Mesothelial cell of epicardium (in vitro differentiated cells): Measurements from ENCODE around the gene EPG5. TPM values are rescaled to one million over a fixed set of nuclear protein-coding genes. Genes with fewer than 3 reads are reported as not detected.

Source experiments
- DNase-seq, 2 experiments: peaks; one replicate each; pipeline ENCODE4 v3.0.0; 2021; ENCODE audit warnings: low spot score in 2 of 2; ENCODE audit not compliant: unreplicated experiment in 2 of 2
- H3K27ac Mint-ChIP-seq: 2 replicates; pipeline ENCODE4 v1.8.0; 2021; ENCODE audit warnings: mixed read lengths
- H3K27me3 Mint-ChIP-seq: 2 replicates; pipeline ENCODE4 v1.8.0; 2021; ENCODE audit warnings: low read depth, mixed read lengths
- H3K36me3 Mint-ChIP-seq: 2 replicates; pipeline ENCODE4 v1.8.0; 2021; ENCODE audit warnings: mixed read lengths
- H3K4me1 Mint-ChIP-seq: 2 replicates; pipeline ENCODE4 v1.8.0; 2021; ENCODE audit warnings: mixed read lengths
- H3K4me3 Mint-ChIP-seq: 2 replicates; pipeline ENCODE4 v1.8.0; 2021; ENCODE audit warnings: mild to moderate bottlenecking, moderate library complexity, mixed read lengths
- H3K9me3 Mint-ChIP-seq: 2 replicates; pipeline ENCODE4 v1.8.0; 2021; ENCODE audit warnings: mixed read lengths
- total RNA-seq: library from RNA; stranded (reverse); gene quantifications from 3 replicates; pipeline ENCODE4 v1.2.1, GENCODE V29; 2021
- TF ChIP-seq, protein P1 (sequence below): fragments of 200-600 bp; sonication (generic); IDR thresholded peaks from one replicate; pipeline ENCODE4 v1.5.0; 2021; ENCODE audit warnings: antibody characterized with exemption; ENCODE audit not compliant: unreplicated experiment

EPG5 gene
- total RNA-seq, 1 donor from 2014 or later, result 39.3 TPM

DNA sequence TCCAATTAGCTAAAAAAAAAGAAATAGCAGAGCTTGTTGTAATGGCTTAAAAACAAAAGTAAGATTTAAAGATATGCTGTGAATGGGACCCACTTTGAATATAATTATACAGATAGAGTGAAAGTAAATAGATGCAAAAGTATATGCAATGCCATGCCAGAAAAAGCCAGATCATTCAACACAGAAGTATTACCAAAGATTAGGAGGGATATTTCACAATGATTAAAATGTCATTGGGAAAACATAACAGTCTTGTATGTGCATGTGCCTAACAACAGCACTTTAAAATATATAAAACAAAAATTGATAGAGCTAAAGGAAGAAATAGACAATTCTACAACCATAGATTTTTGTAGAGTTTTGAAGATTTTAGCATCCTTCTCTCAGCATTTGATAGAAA lies 161.6 kb downstream of the EPG5 start:
- Mint-ChIP-seq H3K9me3 (peaks cover 69% of the 10 kb centered on the region), H3K4me3 (no peak overlapping the region), H3K36me3 (peaks cover 12% of the 10 kb centered on the region), H3K27me3 (peaks cover 4% of the 10 kb centered on the region), H3K27ac (no peak overlapping the region), H3K4me1 (peaks cover 6% of the 10 kb centered on the region)
- TF ChIP-seq, protein P1, sequence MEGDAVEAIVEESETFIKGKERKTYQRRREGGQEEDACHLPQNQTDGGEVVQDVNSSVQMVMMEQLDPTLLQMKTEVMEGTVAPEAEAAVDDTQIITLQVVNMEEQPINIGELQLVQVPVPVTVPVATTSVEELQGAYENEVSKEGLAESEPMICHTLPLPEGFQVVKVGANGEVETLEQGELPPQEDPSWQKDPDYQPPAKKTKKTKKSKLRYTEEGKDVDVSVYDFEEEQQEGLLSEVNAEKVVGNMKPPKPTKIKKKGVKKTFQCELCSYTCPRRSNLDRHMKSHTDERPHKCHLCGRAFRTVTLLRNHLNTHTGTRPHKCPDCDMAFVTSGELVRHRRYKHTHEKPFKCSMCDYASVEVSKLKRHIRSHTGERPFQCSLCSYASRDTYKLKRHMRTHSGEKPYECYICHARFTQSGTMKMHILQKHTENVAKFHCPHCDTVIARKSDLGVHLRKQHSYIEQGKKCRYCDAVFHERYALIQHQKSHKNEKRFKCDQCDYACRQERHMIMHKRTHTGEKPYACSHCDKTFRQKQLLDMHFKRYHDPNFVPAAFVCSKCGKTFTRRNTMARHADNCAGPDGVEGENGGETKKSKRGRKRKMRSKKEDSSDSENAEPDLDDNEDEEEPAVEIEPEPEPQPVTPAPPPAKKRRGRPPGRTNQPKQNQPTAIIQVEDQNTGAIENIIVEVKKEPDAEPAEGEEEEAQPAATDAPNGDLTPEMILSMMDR, result no peak
- no peak for DNase-seq

DNA sequence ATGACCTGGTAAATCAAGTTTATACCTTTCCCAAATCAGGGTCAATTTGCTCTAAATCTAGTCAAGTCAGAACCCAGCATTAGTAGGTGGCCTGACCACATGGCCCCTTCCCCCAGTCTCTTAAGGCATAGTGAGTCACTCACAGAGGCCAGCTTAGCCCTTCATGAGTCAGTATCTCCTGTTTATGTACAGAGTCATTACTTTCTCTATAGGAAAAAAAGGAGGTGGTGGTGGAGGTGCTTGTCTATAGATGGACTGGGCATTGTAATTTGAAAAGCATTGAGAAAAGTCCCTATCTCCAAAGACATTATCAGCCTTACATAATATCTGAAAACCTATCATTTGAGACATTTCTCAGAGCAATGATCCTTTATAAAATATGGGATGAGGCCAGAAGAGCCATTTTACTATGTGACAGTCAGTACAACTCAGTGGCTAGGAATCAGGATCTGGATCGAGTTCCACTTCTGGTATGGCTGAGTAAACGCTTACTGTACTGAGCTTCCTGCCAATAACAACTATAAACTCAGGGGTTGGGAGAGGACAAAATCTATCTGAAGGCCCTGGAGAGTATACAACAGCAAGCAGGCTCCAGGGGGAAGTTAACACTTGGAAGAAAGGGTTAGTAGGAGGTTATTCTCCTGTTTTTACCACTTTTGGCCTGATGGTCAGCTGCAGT lies 164.2 kb downstream of the EPG5 start:
- Mint-ChIP-seq H3K9me3 (peaks cover 63% of the 10 kb centered on the region), H3K4me1 (peaks cover 6% of the 10 kb centered on the region), H3K4me3 (no peak overlapping the region), H3K36me3 (peaks cover 14% of the 10 kb centered on the region), H3K27me3 (no peaks in the 10 kb centered on the region), H3K27ac (no peak overlapping the region)
- TF ChIP-seq, protein P1, result no peak
- DNase-seq, result no peak

DNA sequence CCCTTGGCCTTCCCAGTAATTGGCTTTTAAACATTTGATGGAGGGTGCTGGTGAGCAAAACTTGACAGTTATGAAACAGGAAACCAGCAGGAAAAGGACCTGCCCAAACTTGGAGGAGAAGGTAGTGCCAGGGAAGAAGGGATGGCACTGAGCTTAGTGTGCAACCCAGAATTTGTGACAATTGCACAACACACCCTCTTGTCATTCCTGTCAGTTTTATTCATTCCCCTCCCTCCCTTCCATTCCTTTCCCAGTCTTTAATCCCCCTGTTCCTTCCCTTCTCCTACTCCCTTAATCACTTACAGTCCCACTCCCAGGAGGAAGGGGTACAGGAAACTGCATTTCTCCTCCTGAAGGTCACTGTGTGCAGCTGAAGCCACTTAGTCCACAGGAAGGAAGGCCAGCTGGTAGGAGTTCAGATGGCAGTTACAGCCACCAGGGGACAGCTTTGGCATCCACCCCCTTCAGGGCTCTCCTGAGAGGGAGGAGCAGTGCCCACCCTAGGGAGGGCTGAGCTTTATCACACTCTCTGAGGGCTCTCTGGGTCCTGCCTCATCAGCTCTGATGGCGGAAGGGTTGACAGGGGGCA lies 165.6 kb downstream of the EPG5 start:
- Mint-ChIP-seq H3K27ac (no peak overlapping the region), H3K4me3 (no peak overlapping the region), H3K36me3 (peaks cover 14% of the 10 kb centered on the region), H3K4me1 (peaks cover 4% of the 10 kb centered on the region), H3K27me3 (no peaks in the 10 kb centered on the region), H3K9me3 (peaks cover 59% of the 10 kb centered on the region)
- TF ChIP-seq, protein P1, result no peak
- no peak for DNase-seq

Other genes with a start within 250 kb of the EPG5 start
- gene SLC14A1, start 243.1 kb downstream of the EPG5 start, total RNA-seq, result 0.20 TPM in 1 of 3 replicates, not detected in the others
- gene SIGLEC15, start 141.7 kb downstream of the EPG5 start, total RNA-seq, result not detected in 3 replicates
- gene PSTPIP2, start 104.9 kb upstream of the EPG5 start, total RNA-seq, result 10.6 to 12.7 TPM (median 11.8 TPM) in 3 replicates
- 322 to 340 TPM (median 329 TPM) in 3 replicates for gene ATP5F1A, start 131.0 kb upstream of the EPG5 start, total RNA-seq
- 47.3 to 51.5 TPM (median 49.0 TPM) in 3 replicates for gene HAUS1, start 137.1 kb upstream of the EPG5 start, total RNA-seq